OCI-LY7 (cell line): ENCODE results near the gene NFATC3. TPM values are rescaled to one million over a fixed set of nuclear protein-coding genes. Genes with fewer than 3 reads are reported as not detected.

ENCODE experiments used
- BruUV-seq: library from RNA; stranded (reverse); fragments of 400-500 nt; replicated peaks from 2 replicates; lab custom pipeline; 2021; lab: Mats Ljungman, UMichigan
- CTCF ChIA-PET: fragments of 300-600 bp; sonication (Branson Sonifier 250); formaldehyde crosslinking; loops from one replicate; lab custom pipeline; 2022; ENCODE audit warnings: antibody characterized with exemption; ENCODE audit not compliant: unreplicated experiment; lab: Charles Lee
- POLR2A ChIA-PET: fragments of 300-600 bp; sonication (Branson Sonifier 250); formaldehyde crosslinking; loops from one replicate; lab custom pipeline; 2022; ENCODE audit warnings: antibody characterized with exemption; lab: Charles Lee
- DNase-seq: peaks from one replicate; pipeline ENCODE4 v3.0.0-alpha.2; 2015; ENCODE audit warnings: low spot score
- H2AFZ ChIP-seq: fragments of 200-600 bp; sonication (generic), shearing (Covaris generic); 2 replicates; pipeline ENCODE4 v1.6.1; 2014; ENCODE audit warnings: mild to moderate bottlenecking, antibody characterized with exemption, low read length, moderate library complexity
- H3K27ac ChIP-seq: fragments of 200-600 bp; sonication (generic); 2 replicates; pipeline ENCODE4 v1.5.1; 2014; ENCODE audit warnings: mixed run types, low read depth, mild to moderate bottlenecking, moderate library complexity, low read length, inconsistent platforms; ENCODE audit not compliant: poor library complexity, severe bottlenecking
- H3K36me3 ChIP-seq: fragments of 200-600 bp; sonication (generic); 2 replicates; pipeline ENCODE4 v1.6.1; 2014; ENCODE audit warnings: mild to moderate bottlenecking, antibody characterized with exemption, low read length, moderate library complexity, mixed read lengths; ENCODE audit not compliant: insufficient read depth
- H3K4me1 ChIP-seq: fragments of 200-600 bp; sonication (generic); 2 replicates; pipeline ENCODE4 v1.5.1; 2014; ENCODE audit warnings: mild to moderate bottlenecking, low read length; ENCODE audit not compliant: insufficient read depth, poor library complexity, severe bottlenecking
- H3K4me2 ChIP-seq: fragments of 200-600 bp; sonication (generic); 2 replicates; pipeline ENCODE4 v1.6.1; 2014; ENCODE audit warnings: mild to moderate bottlenecking, low read length
- H3K4me3 ChIP-seq: fragments of 200-600 bp; sonication (generic); 2 replicates; pipeline ENCODE4 v1.5.1; 2014; ENCODE audit warnings: mild to moderate bottlenecking, low read depth, low read length; ENCODE audit not compliant: poor library complexity, severe bottlenecking
- H3K79me2 ChIP-seq: fragments of 200-600 bp; sonication (generic); 2 replicates; pipeline ENCODE4 v1.6.1; 2016; ENCODE audit warnings: low read depth, mild to moderate bottlenecking, low read length, moderate library complexity, mixed read lengths; ENCODE audit not compliant: insufficient read depth
- H3K9me2 ChIP-seq: fragments of 200-600 bp; sonication (generic); 2 replicates; pipeline ENCODE4 v1.6.1; 2016; ENCODE audit warnings: mild to moderate bottlenecking, low read length, mixed read lengths; ENCODE audit not compliant: insufficient read depth
- H3K9me3 ChIP-seq: fragments of 200-600 bp; sonication (generic); 2 replicates; pipeline ENCODE4 v1.6.1; 2014; ENCODE audit warnings: mild to moderate bottlenecking, mixed run types, low read length, mixed read lengths
- H4K20me1 ChIP-seq: fragments of 200-600 bp; sonication (generic); 2 replicates; pipeline ENCODE4 v1.6.1; 2014; ENCODE audit warnings: mild to moderate bottlenecking, antibody characterized with exemption, low read length, moderate library complexity, mixed read lengths; ENCODE audit not compliant: insufficient read depth
- CTCF ChIP-seq: fragments of 200-600 bp; sonication (generic); conservative IDR thresholded peaks from 2 replicates; pipeline ENCODE4 v1.5.1; 2014; ENCODE audit warnings: mild to moderate bottlenecking, antibody characterized with exemption, low read length, moderate library complexity, mixed read lengths
- EZH2phosphoT487 ChIP-seq: fragments of 200-600 bp; sonication (generic); IDR thresholded peaks from 2 replicates; pipeline ENCODE4 v1.6.1; 2018; ENCODE audit warnings: low read depth, borderline replicate concordance, mild to moderate bottlenecking, mixed run types, antibody characterized with exemption, low read length, moderate library complexity, mixed read lengths
- intact Hi-C: fragments of 100-400 bp; cut with micrococcal nuclease; formaldehyde crosslinking; loops from one replicate; pipeline ENCODE4 v1.10.0; 2022; ENCODE audit not compliant: unreplicated experiment
- total RNA-seq, 2 experiments: library from RNA; depleted of rRNA in 1 of 2; stranded (reverse); fragments of >200 nt in 1 of 2; shearing (Covaris generic) in 1 of 2; gene quantifications; 2 replicates each; pipeline ENCODE4 v1.2.3, GENCODE V29; 2014 to 2022

The NFATC3 gene
- total RNA-seq, 2 experiments from 2014 or later: 73.4 to 76.0 TPM

GRCh38 chr16:68088130-68088972 is 3.2 kb downstream of the NFATC3 start:
- H3K79me2 ChIP-seq: peaks cover 78% of the 10 kb centered on the region
- H3K9me2 ChIP-seq: no peaks in the 10 kb centered on the region
- H3K4me3 ChIP-seq: peak overlapping the region; percentile 91
- DNase-seq: no peak
- POLR2A ChIA-PET: interaction anchor here (0.6 to 0.9 kb wide), 4 partner anchors 8 to 33 kb away, joined by 3 to 4 read pairs (median 4); no protein-coding TSS in a partner anchor
- H3K27ac ChIP-seq: peak overlapping the region; percentile 90
- TF ChIP-seq CTCF (no peak), EZH2phosphoT487 (no peak)
- CTCF ChIA-PET: interaction anchor here (0.6 kb wide), 1 partner anchor 444 kb away, joined by 7 read pairs; no protein-coding TSS in a partner anchor
- H3K9me3 ChIP-seq: no peaks in the 10 kb centered on the region
- no peak overlapping the region for H2AFZ ChIP-seq
- H3K4me2 ChIP-seq: peak overlapping the region; percentile 96
- H3K36me3 ChIP-seq: no peaks in the 10 kb centered on the region
- no TSS peak for BruUV-seq
- peaks cover 43% of the 10 kb centered on the region for H4K20me1 ChIP-seq
- intact Hi-C loops: loop anchor here (10.0 kb wide), 1 partner anchor 524 kb away; the partner anchor contains the start of gene CTCF
- peaks cover 63% of the 10 kb centered on the region for H3K4me1 ChIP-seq

- Histone ChIP-seq H3K36me3 (no peaks in the 10 kb centered on the region), H4K20me1 (peaks cover 50% of the 10 kb centered on the region), H3K4me3 (peak overlapping the region; percentile 60), H3K79me2 (peaks cover 85% of the 10 kb centered on the region), H3K4me1 (peaks cover 63% of the 10 kb centered on the region), H3K4me2 (peak overlapping the region; percentile 78), H3K9me2 (no peaks in the 10 kb centered on the region), H3K9me3 (no peaks in the 10 kb centered on the region), H2AFZ (no peak overlapping the region), H3K27ac (peak overlapping the region; percentile 59)
- TF ChIP-seq EZH2phosphoT487: no peak
- no peak for TF ChIP-seq CTCF
- intact Hi-C loops: loop anchor here (10.0 kb wide), 1 partner anchor 524 kb away; the partner anchor contains the start of gene CTCF
- DNase-seq: no peak
- CTCF ChIA-PET: no interaction called here
- BruUV-seq: TSS peak; percentile 6
- POLR2A ChIA-PET: interaction anchor here (0.6 to 0.8 kb wide), 2 partner anchors 18 to 32 kb away, joined by 3 to 4 read pairs; no protein-coding TSS in a partner anchor
Observed at GRCh38 chr16:68089067-68089466, 3.9 kb downstream of the NFATC3 start.
